ENCODE data around the gene CDSN.

The CDSN gene

DNA sequence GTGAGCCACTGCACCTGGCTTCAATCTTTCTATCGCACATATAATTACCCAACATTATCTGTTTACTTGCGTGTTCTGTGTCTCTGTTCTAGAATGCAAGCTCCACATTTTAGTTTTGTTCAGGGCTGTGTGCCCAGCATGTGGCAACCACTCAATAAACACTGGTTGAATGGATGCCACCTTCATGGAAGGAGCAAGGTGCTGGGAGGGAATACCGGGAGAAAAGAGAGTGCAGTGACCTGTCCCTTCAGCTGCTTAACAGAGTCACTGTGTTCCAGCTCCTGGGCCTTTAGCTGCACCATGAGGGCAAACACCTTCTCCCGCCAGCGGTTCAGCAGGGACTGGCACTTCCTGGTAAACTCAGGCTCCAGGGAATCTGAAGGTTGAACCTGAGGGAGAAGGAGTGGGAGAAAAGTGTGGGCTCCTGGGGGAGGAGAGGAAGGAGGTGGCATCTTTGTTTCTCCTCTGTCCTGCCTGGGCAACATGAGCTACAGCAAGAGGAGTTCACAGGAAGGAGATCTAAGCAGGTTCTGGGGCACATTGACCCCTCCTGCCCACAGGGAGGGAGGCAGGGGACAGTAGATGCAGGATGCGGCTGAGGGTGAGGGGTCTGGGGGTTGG, 29.7 kb upstream of the CDSN start:
- DNase-seq (ENCODE audit: insufficient read length, low spot score) (no peak), FAIRE-seq (no peak)
- no peak for TF ChIP-seq POLR2AphosphoS5 (IDR thresholded peaks at IDR 0.05; ENCODE audit: low read depth, low read length)
- no peak for TF ChIP-seq POU2F2 (IDR thresholded peaks at IDR 0.05; ENCODE audit: low read depth, low read length)
- no peak for TF ChIP-seq SPI1 (IDR thresholded peaks at IDR 0.05; ENCODE audit: low read depth, low read length)
- TF ChIP-seq TAF1 (IDR thresholded peaks at IDR 0.05; ENCODE audit: low read depth, low read length), result no peak
- TF ChIP-seq POLR2A (IDR thresholded peaks at IDR 0.05; ENCODE audit: low read depth, low read length), result no peak
- no peak for TF ChIP-seq PAX5 (IDR thresholded peaks at IDR 0.05; ENCODE audit: insufficient read depth, low read length, severe bottlenecking)

DNA sequence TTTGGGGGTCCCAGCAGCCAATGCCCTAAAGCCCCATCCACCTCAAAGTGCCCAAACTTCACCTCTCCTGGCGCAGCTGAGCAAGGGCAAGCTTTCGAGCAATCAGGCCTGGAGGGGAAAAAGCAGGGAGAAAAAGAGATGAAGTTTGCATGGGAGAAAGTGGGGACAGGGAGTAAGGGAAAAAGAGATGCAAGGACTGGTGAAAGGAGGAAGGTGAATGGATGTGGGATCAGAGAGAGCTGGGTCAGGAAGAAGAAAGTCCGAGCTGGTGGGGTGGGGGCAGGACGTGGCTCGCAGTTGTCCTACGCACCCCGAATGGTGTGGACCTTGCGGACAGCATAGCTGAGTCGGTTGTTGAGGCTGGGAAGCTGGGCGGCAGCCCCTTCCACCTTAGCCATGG, 25.1 kb upstream of the CDSN start:
- FAIRE-seq, result no peak
- TF ChIP-seq POU2F2 (IDR thresholded peaks at IDR 0.05; ENCODE audit: low read depth, low read length), result no peak
- no peak for TF ChIP-seq POLR2AphosphoS5 (IDR thresholded peaks at IDR 0.05; ENCODE audit: low read depth, low read length)
- DNase-seq (ENCODE audit: insufficient read length, low spot score), result no peak

GRCh38 chr6:31144970-31145340, 24.7 kb upstream of the CDSN start:
- no peak for FAIRE-seq
- TF ChIP-seq PAX5 (IDR thresholded peaks at IDR 0.05; ENCODE audit: insufficient read depth, low read length, severe bottlenecking) (no peak), SPI1 (IDR thresholded peaks at IDR 0.05; ENCODE audit: low read depth, low read length) (no peak), POLR2AphosphoS5 (IDR thresholded peaks at IDR 0.05; ENCODE audit: low read depth, low read length) (no peak), TAF1 (IDR thresholded peaks at IDR 0.05; ENCODE audit: low read depth, low read length) (no peak), POU2F2 (IDR thresholded peaks at IDR 0.05; ENCODE audit: low read depth, low read length) (no peak), POLR2A (IDR thresholded peaks at IDR 0.05; ENCODE audit: low read depth, low read length) (no peak)
- DNase-seq (ENCODE audit: insufficient read length, low spot score), result no peak

- no peak for TF ChIP-seq SPI1 (IDR thresholded peaks at IDR 0.05; ENCODE audit: low read depth, low read length)
- TF ChIP-seq POLR2AphosphoS5 (IDR thresholded peaks at IDR 0.05; ENCODE audit: low read depth, low read length), result no peak
- DNase-seq (ENCODE audit: insufficient read length, low spot score) (no peak), FAIRE-seq (no peak)
These were observed 24.2 kb upstream of the CDSN start for GRCh38 chr6:31144296-31144969.

- DNase-seq (ENCODE audit: insufficient read length, low spot score), result no peak
- FAIRE-seq, result no peak
- no peak for TF ChIP-seq POU2F2 (IDR thresholded peaks at IDR 0.05; ENCODE audit: low read depth, low read length)
- no peak for TF ChIP-seq PAX5 (IDR thresholded peaks at IDR 0.05; ENCODE audit: insufficient read depth, low read length, severe bottlenecking)
- TF ChIP-seq SPI1 (IDR thresholded peaks at IDR 0.05; ENCODE audit: low read depth, low read length), result no peak
- TF ChIP-seq TAF1 (IDR thresholded peaks at IDR 0.05; ENCODE audit: low read depth, low read length), result no peak
- TF ChIP-seq POLR2AphosphoS5 (IDR thresholded peaks at IDR 0.05; ENCODE audit: low read depth, low read length), result no peak
- TF ChIP-seq POLR2A (IDR thresholded peaks at IDR 0.05; ENCODE audit: low read depth, low read length), result no peak
These were observed 22.9 kb upstream of the CDSN start for GRCh38 chr6:31143148-31143547.

DNA sequence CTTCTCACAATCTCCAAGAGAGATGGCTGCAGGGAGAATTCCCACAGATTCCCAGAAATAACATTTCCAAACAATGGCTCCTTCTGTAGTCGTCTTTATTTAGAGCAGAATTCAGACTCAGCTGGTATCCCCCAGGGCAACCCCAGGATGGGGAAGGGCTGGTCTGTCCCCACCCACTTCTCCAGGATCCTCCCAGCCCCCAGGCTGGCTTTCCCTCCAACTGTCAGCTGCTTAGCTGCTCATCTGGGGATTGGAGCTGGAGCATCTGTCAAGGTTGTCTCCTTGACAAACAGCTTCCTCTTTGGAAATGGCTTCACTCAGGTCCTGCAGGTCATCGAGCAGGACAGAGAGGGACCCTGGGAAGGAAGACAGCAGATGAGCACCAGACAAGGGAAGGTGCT, 22.1 kb upstream of the CDSN start:
- DNase-seq (ENCODE audit: insufficient read length, low spot score) (no peak), FAIRE-seq (no peak)
- TF ChIP-seq TAF1 (IDR thresholded peaks at IDR 0.05; ENCODE audit: low read depth, low read length) (no peak), PAX5 (IDR thresholded peaks at IDR 0.05; ENCODE audit: insufficient read depth, low read length, severe bottlenecking) (no peak), POLR2A (IDR thresholded peaks at IDR 0.05; ENCODE audit: low read depth, low read length) (no peak), SPI1 (IDR thresholded peaks at IDR 0.05; ENCODE audit: low read depth, low read length) (no peak), POU2F2 (IDR thresholded peaks at IDR 0.05; ENCODE audit: low read depth, low read length) (no peak), POLR2AphosphoS5 (IDR thresholded peaks at IDR 0.05; ENCODE audit: low read depth, low read length) (no peak)

DNA sequence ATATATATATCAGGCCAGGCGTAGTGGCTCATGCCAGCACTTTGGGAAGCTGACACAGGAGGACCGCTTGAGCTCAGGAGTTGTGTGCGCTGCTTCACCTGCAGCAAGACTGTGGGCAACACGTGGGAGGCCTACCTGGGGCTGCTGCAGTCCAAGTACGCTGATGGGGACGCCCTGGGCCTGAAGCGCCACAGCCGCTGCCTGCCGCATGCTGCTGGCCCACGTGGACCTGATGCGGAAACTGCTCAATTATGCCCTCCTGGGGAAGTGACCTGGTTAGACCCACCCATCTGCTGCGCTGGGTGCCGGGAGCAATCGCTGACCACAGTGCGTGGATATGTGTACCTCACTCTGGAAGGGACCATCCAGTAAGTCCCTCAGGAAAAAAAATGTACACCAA, 20.4 kb upstream of the CDSN start:
- no peak for TF ChIP-seq POLR2A (IDR thresholded peaks at IDR 0.05; ENCODE audit: low read depth, low read length)
- no peak for TF ChIP-seq POLR2AphosphoS5 (IDR thresholded peaks at IDR 0.05; ENCODE audit: low read depth, low read length)
- no peak for TF ChIP-seq POU2F2 (IDR thresholded peaks at IDR 0.05; ENCODE audit: low read depth, low read length)
- TF ChIP-seq PAX5 (IDR thresholded peaks at IDR 0.05; ENCODE audit: insufficient read depth, low read length, severe bottlenecking), result no peak
- TF ChIP-seq TAF1 (IDR thresholded peaks at IDR 0.05; ENCODE audit: low read depth, low read length), result no peak
- TF ChIP-seq SPI1 (IDR thresholded peaks at IDR 0.05; ENCODE audit: low read depth, low read length), result no peak
- DNase-seq (ENCODE audit: insufficient read length, low spot score) (no peak), FAIRE-seq (no peak)

GRCh38 chr6:31139599-31139998, 19.4 kb upstream of the CDSN start:
- TF ChIP-seq POLR2A (IDR thresholded peaks at IDR 0.05; ENCODE audit: low read depth, low read length), result no peak
- TF ChIP-seq POLR2AphosphoS5 (IDR thresholded peaks at IDR 0.05; ENCODE audit: low read depth, low read length), result no peak
- DNase-seq (ENCODE audit: insufficient read length, low spot score), result no peak
- no peak for FAIRE-seq

DNA sequence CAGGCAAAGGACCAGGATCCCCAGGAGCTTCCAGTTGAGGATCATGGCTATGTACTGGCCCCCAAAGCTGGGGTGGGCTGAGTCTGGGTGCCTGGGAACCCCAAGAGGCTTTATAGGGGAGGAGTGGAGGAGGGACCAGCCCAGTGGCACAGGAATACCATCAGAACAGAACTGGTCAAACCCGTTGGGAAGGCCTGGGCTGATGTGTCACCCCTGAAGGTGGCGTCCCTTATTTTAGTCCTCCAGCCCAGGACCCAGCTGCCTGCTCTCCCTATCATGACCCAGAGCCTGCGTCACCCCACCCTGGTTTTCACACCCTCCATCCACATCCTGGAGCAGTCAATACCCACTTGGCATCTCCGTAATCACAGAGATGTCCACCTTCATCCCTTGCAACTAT, 18.7 kb upstream of the CDSN start, which contains the start of gene PSORS1C2:
PSORS1C2 (minus strand) TSS at position 85 of the 400 bp plus-strand sequence; CDS start at position 45, 40 bp downstream.
- DNase-seq (ENCODE audit: insufficient read length, low spot score), result no peak
- TF ChIP-seq POLR2AphosphoS5 (IDR thresholded peaks at IDR 0.05; ENCODE audit: low read depth, low read length), result no peak
- no peak for TF ChIP-seq POLR2A (IDR thresholded peaks at IDR 0.05; ENCODE audit: low read depth, low read length)
- no peak for TF ChIP-seq SPI1 (IDR thresholded peaks at IDR 0.05; ENCODE audit: low read depth, low read length)
- no peak for TF ChIP-seq POU2F2 (IDR thresholded peaks at IDR 0.05; ENCODE audit: low read depth, low read length)
- TF ChIP-seq TAF1 (IDR thresholded peaks at IDR 0.05; ENCODE audit: low read depth, low read length), result no peak
- TF ChIP-seq PAX5 (IDR thresholded peaks at IDR 0.05; ENCODE audit: insufficient read depth, low read length, severe bottlenecking), result no peak
- FAIRE-seq, result no peak

GRCh38 chr6:31135710-31136109, 15.5 kb upstream of the CDSN start:
- DNase-seq (ENCODE audit: insufficient read length, low spot score) (no peak), FAIRE-seq (no peak)
- no peak for TF ChIP-seq SPI1 (IDR thresholded peaks at IDR 0.05; ENCODE audit: low read depth, low read length)
- no peak for TF ChIP-seq POLR2A (IDR thresholded peaks at IDR 0.05; ENCODE audit: low read depth, low read length)
- no peak for TF ChIP-seq TAF1 (IDR thresholded peaks at IDR 0.05; ENCODE audit: low read depth, low read length)
- no peak for TF ChIP-seq PAX5 (IDR thresholded peaks at IDR 0.05; ENCODE audit: insufficient read depth, low read length, severe bottlenecking)
- no peak for TF ChIP-seq POLR2AphosphoS5 (IDR thresholded peaks at IDR 0.05; ENCODE audit: low read depth, low read length)
- TF ChIP-seq POU2F2 (IDR thresholded peaks at IDR 0.05; ENCODE audit: low read depth, low read length), result no peak

All from GM12891 (cell line).